Measurements from ENCODE around the gene RAG2. TPM values are rescaled to one million over a fixed set of nuclear protein-coding genes. Genes with fewer than 3 reads are reported as not detected.

Gene RAG2
- total RNA-seq, 1 experiment from 2014 or later = not detected

DNA sequence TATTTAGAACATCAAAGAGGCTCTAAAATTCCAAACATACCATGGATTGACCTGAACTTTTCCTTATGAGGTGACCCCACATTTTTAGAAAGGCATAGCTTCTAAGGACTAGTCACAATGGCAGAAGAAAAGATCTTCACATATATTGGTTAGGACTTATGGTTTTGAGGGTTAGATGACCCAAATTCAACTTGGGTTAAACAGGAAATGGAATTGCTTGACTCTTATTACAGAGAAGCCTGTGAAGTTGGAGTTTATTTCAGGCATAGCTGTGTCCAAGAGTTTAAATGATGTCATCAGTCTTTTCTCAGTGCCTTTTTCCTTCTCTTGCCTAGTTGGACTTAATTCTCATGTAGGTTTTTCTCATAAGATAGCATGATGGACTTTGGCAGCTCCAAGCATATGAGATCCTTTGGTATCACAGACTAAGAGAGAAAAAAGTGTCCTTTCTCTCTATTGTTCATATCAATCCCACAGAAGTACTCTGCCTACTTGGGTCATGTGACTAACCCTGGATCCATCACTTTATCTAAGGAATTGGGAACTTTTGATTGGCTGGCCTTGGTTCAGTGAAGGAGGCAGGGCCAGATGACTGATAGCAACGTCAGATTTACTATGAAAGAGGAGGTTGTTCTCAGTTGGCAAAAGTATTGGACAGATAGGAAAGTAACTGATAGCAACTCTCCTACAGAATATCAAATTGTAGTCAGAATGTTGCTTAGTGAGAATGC is 47.5 kb downstream of the RAG2 start:
- DNase-seq (ENCODE audit: low read depth) = no peak

Other genes starting within 250 kb of the RAG2 start
- gene TRAF6, start 88.0 kb downstream of the RAG2 start, total RNA-seq (2014; rRNA removed; shearing (Covaris generic)) = 4.5 and 8.2 TPM in 2 replicates
- gene RAG1, start 30.2 kb downstream of the RAG2 start, total RNA-seq (2014; rRNA removed; shearing (Covaris generic)) = 0.18 and 0.29 TPM in 2 replicates
- 21.6 and 31.7 TPM in 2 replicates for gene IFTAP, start 3.7 kb downstream of the RAG2 start, total RNA-seq (2014; rRNA removed; shearing (Covaris generic))

Data from Daoy (cell line).